H4 (cell line): ENCODE results near the gene MYEF2. TPM values are rescaled to one million over a fixed set of nuclear protein-coding genes. Genes with fewer than 3 reads are reported as not detected.

ENCODE experiments used
- DNase-seq: peaks from one replicate; pipeline ENCODE4 v3.0.0-alpha.2; 2015; ENCODE audit warnings: low spot score
- total RNA-seq: library from RNA; depleted of rRNA; stranded (reverse); fragments of >200 nt; shearing (Covaris generic); gene quantifications from 2 replicates; pipeline ENCODE4 v1.2.3, GENCODE V29; 2014

MYEF2 gene
- total RNA-seq, 1 experiment from 2014 or later = 2.7 TPM

- no peak for DNase-seq
Measured at GRCh38 chr15:48144889-48145288, 33.2 kb downstream of the MYEF2 start.

- no peak for DNase-seq
Measured at GRCh38 chr15:48143856-48144255, 34.2 kb downstream of the MYEF2 start.

DNA sequence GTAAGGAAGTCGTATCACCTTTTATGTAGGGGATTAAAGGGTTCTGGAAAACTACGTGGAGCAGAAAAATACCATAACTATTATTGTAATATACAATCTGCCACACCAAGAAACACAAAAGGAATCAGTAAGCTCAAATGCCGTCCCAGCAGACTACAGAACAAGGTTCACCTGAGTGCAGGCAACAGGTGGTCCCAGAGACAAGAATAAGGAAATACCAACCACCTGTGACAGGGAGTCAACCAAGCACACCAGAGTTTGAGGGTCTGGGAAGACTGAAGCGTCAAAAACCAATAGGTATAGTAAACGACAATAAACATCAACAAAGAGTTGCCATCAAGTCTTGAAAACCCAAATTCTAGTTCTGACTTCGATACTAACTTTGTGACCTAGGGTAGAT, 45.2 kb downstream of the MYEF2 start:
- DNase-seq = no peak

DNA sequence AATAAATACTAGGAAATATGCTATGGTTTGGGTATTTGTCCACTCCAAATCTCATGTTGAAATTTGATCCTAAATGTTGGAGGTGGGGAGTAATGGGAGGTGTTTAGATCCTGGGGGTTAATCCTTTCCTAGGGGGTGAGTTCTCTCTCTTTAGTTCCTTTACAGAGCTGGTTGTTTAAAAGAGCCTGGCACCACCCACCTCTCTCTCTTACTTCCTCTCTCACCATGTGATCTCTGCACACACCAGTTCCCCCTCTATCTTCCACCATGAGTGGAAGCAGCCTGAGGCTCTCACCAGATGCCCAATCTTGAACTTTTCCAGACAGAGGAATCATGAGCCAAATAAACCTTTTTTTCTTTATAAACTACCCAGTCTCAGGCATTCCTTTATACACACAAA, 46.8 kb downstream of the MYEF2 start:
- DNase-seq = no peak

GRCh38 chr15:48126667-48127355, 51.3 kb downstream of the MYEF2 start:
- no peak for DNase-seq

DNA sequence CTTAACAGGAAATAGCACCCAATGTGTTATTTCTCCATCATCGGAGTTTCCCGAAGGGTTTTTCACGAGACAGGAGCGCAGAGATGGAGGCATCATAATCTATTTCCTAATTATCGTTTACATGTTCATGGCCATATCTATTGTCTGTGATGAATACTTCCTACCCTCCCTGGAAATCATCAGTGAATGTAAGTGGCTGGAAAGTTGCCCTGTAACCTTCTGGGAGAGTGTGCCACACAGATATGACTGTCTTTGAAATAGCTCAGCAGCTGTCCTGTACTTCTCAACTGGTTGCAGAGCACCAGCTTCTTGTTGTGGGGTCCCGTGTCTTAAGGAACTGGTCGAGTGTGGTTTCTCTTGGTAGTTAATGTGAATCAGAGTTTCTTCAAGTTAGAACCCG, 56.2 kb downstream of the MYEF2 start:
- no peak for DNase-seq

- no peak for DNase-seq
Measured at GRCh38 chr15:48120745-48121144, 57.4 kb downstream of the MYEF2 start, which contains the start of gene SLC24A5. TSS of gene SLC24A5 (plus strand) at chr15:48120990. CDS start at chr15:48121045, 55 bp downstream.

DNA sequence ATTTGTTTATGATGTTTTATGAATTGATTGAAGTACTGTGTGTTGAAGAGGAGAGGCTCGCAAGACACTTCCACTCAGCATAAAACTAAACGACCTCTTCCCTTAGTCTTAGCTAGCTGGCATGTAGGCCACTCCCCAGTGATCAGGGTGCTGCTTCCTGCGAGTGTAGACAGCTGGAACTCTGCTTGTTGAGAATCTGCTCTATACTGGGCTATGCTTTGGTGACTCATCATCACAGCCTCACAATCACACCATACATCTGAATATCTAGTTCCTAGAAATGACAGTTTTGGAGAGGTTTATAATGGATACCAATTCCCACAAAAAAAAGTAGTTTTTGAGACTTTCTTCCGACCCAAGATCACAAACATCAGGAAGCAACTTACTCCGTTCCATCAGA, 58.8 kb downstream of the MYEF2 start:
- no peak for DNase-seq

DNA sequence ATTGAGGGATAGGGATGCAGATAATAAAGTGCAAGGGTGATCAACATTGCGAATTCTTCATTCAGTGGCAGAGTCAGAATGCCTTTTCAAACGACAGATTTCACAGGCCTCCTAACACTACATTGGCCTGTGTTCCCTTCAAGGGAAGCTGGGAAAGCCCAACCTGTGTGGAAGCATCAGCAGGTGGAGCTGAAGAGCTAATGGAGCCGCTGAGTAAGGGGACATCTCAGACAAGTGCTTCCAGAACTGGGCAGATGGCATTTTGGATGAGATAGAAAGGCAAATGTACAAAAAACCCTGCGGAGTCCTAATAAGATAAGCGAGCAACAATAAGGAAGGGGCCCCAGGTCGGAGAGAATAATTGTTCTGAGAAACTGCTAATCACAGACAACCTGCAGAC, 65.9 kb downstream of the MYEF2 start:
- no peak for DNase-seq

- DNase-seq = no peak
Measured at GRCh38 chr15:48109856-48110531, 68.1 kb downstream of the MYEF2 start.

DNA sequence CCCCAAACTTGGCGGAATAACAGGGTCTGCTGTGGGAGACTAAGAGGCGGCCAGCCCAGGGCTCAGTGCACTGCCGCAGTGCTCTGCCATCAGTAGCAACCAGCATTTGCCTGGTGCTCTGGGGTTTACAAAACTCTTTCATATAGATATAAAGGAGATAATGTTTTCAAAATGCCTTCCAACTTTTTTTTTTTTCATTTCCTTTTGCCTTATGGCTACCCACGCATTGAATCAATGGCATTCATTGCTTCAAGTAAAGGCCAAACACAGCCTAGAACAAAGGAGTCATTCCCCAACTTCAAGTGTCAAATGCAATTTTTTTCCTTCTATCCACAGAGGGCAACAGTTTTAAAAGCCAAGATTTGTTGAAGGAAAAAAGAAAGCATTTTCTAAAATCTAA, 68.9 kb downstream of the MYEF2 start:
- no peak for DNase-seq

DNA sequence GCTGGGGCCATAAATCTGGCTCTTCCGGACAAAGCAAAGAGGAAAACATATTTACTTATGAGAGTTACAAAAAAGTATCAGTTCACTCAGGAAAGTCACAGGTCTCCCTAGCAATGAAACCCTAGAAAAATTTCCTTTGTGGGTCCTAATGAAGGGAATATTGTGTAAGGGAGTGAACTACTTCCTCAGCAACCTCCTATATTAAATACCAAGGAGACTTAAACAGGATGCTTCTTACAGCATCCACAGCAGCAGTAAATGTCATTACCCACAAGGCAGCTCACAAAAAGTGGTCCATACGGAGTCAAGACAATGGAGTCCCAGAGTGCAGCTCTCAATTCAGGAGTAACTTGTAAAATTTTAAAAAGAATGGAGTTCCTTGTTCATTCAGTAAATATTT, 72.2 kb downstream of the MYEF2 start:
- no peak for DNase-seq

DNA sequence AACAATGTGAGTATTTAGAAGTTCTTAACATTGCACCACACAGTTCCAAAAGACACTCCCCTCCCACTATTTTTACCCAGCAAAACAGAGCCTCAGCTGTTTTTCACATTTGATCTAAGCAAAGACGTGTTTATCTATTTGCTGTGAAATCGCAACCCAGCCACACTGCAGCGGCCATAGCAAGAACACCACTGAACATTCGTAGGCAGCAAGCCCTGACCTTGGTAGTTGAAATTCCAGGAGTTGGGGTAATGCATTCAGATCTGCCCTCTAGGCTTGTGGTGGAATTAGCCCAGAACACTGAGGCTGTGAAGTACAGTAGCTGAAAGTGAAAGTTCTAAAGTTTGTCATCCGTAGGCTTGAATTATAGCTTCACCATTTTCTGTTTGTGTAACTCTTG, 74.4 kb downstream of the MYEF2 start:
- no peak for DNase-seq

DNA sequence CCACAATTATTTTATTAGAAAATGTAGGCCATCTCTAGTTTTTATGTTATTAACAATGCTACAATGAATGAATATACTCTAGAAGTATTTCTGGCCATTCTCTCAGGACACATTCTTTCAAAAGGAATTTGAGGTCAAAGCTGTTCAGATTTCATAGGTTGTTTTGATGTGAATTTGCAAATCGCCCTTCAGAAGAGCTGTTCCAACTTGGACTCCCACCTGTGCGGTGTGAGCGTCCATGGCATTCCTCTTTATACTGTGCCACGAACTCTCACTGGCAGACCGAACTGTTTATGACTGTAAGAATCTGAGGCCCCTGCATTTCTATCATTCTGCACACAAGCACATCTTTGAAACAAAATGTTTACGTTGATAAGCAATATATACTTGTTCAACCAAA, 75.9 kb downstream of the MYEF2 start:
- no peak for DNase-seq

DNA sequence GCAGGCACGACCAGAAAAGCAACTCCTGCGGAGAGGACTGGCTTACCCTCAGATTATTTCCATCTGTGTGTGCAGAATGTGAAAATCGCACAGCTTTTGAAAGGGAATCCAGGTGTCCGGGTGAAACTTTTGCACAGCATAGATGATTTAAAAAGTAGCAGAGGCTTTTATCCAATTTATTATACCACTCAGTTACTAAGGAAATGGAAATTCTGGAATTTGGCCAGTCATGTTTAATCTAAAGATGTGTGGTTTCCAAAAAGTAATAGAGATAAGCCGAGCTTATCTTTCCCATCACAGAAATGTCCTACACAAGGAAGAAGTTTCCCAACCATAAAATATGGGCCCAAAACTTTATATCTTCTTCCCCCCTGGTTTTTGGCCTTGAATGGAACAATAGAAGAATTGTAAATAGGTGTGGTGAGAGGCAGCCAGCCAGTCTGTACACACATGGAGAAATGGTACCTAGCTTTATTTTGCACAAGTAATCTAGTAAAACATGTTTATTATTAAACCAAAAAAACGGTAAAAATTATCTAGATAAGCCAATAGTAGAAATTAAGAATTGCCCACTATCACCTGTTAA, 76.6 kb downstream of the MYEF2 start:
- DNase-seq = no peak

GRCh38 chr15:48097264-48097663, 80.8 kb downstream of the MYEF2 start:
- DNase-seq = no peak

- DNase-seq = peak; percentile 39
Measured at GRCh38 chr15:48096813-48097212, 81.3 kb downstream of the MYEF2 start.

DNA sequence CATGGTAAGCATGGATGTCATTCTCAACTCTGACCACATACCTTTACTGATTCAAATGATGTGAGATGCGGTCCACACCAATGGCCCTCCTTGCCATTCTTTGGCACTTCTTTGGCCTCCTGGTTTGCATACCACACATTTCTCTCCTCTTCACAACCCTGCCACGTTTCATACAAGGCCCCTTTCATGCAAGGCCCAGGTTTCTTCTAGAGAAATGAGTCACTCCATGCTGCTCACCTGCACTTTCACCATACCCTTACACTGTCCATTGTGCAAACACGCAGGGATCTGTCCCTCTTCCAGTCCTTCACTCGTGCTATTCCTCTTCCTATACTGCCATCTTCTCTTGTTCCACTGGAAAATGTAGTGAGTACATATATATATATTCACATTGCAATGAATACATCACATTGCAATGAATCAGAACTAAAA, 81.7 kb downstream of the MYEF2 start:
- DNase-seq = no peak

GRCh38 chr15:48091522-48091921, 86.6 kb downstream of the MYEF2 start:
- no peak for DNase-seq

- DNase-seq = no peak
Measured at GRCh38 chr15:48090666-48091065, 87.4 kb downstream of the MYEF2 start.

- peak; percentile 24 for DNase-seq
Measured at GRCh38 chr15:48090115-48090514, 88.0 kb downstream of the MYEF2 start.

- DNase-seq = no peak
Measured at GRCh38 chr15:48089702-48090101, 88.4 kb downstream of the MYEF2 start.

DNA sequence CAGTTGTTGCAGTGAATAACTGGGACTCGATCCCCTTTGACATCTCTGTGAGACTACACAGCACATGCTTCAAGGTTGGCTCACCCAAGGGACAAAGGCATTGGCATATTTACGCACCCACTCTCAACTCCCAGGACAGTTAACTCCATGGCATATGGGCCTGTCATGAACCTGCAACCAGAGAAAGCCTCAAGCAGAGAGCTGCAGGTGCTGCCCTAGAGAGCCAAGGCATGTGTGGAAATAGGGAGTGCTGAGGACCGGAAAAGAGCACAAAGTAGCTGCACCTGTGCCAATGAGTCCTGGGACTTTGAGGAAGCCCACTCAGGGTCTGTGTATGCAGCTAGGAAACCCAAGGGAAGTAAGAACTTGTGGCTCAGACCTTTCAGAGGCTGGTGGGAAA, 90.3 kb downstream of the MYEF2 start:
- DNase-seq = no peak
